Measurements from ENCODE around the gene FGF1. TPM values are rescaled to one million over a fixed set of nuclear protein-coding genes. Genes with fewer than 3 reads are reported as not detected.

The FGF1 gene
- total RNA-seq, 4 donors from 2014 or later, result 0.75 to 5.9 (median 4.8) TPM

DNA sequence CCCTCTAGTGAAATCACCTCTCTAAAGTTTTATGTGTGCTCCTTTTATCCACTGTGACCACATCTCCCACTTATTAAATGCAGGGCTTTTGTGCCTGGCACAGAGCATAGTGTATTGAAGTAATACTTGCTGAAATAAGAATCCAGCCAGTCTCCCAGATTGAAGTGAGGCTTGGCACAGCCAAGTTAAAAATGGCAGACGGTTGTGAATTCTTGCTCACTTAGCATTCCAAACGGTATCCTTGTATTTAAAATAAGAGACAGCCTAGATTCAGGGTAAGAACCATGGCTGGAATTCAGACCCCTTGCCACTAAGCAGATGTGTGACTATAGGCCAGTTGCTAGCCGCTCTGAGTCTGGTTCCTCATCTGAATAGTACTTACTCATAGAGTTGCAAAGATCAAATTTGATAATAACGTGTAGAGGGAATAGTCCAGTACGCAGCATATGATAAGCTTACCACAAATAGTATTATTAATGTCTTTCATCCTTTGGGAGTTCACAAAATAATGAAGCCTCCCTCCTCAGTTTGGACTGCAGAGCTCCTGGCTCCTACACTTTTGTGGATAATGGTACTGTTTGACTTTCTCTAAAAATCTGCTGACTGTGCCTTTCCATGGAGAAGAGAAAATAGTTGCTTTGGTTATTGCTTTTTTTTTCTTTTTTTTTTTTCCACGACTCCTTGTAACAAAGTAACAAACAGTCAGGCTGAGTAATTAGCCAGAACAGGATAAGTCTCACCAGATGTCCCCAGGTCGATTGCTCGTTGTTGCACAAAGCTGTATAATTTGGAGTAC, 51.5 kb downstream of the FGF1 start:
- TF ChIP-seq, protein P1, sequence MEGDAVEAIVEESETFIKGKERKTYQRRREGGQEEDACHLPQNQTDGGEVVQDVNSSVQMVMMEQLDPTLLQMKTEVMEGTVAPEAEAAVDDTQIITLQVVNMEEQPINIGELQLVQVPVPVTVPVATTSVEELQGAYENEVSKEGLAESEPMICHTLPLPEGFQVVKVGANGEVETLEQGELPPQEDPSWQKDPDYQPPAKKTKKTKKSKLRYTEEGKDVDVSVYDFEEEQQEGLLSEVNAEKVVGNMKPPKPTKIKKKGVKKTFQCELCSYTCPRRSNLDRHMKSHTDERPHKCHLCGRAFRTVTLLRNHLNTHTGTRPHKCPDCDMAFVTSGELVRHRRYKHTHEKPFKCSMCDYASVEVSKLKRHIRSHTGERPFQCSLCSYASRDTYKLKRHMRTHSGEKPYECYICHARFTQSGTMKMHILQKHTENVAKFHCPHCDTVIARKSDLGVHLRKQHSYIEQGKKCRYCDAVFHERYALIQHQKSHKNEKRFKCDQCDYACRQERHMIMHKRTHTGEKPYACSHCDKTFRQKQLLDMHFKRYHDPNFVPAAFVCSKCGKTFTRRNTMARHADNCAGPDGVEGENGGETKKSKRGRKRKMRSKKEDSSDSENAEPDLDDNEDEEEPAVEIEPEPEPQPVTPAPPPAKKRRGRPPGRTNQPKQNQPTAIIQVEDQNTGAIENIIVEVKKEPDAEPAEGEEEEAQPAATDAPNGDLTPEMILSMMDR (IDR thresholded peaks at IDR 0.05; ENCODE audit: low read depth), result no peak

DNA sequence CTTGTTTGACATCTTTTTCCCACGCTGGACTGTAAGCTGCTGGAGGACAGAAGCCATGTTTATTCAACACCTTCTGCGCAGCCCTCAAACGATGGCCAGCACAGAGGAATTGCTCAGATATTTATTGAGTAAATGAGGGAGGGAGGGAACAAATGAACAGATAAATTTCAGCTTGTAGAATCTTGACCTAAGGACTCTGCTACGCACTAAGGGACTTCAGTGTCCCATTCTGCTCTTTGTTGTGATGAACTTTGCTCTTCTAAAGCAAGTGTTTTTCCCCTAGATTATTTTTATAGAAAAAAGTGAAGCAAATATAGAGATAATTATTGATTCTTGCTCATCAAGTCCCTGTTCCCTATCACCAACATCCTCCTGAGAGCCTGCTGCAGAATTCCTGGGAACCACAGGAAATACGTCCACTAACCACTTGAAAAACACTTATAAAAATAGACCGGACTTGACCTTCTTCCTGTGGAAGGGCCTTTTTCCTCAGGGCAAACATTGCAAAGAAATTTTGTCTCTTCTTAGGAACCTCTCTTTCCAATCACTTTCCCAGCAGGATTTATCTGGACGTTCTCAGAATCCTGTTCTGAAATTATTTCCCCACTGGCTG, 54.9 kb downstream of the FGF1 start:
- TF ChIP-seq, protein P1 (IDR thresholded peaks at IDR 0.05; ENCODE audit: low read depth), result no peak

DNA sequence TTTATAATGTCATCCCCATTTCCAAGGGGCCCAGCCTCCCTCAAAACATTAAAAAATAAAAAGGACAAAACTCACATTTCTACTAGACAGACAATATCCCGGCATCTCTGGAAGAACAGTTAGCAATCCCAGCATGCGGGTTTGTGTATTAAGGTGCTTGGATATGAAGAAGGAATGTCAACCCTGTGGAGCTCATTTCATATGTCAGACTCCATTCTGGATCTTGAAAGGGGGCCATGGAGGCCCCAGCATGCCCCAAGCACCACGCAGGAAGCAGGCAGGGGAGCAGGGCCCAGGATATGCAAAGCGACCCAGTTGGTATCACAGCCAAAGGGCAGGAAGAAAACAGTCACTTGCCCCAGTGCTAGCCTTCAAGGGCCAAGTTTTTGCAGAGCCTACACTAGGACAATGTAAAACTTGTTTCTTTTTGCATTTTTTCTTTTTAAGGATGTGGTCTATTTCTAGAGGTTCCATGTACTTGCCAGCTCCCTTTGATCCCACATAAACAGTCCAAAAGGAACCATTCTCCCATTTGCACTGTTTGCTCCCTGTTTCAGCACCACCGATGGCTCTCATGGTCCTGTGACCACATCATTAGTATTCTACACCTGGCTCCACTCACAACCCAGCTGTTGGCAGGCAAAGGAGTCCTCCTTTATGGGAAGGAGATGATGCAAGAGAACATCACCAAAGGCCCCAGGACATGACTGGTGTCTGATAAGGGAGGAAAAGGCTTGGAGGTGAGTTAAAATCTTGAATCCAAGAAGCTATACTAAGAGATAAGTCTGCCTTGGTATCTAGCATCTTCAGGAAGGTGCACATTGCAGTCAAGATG, 58.3 kb downstream of the FGF1 start:
- TF ChIP-seq, protein P1 (IDR thresholded peaks at IDR 0.05; ENCODE audit: low read depth), result no peak

DNA sequence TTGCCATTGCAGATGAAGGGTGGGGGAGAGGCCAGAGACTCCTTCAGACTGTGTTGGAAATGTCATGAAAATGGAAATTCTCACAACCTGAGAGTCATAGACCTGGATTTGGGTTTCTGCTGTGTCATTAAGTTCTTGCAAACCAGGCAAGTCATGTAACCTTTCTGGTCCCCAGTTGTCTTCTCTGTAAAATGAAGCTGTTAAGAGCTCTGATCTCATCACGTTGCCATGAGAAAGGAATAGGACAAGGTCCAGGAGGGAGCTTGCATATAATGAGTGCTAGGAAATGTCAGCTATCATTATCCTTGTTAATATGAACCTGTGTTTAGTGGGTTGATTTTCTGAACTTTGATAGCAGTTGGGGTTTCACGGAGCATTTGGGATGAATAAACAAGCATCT, 59.1 kb downstream of the FGF1 start:
- TF ChIP-seq, protein P1 (IDR thresholded peaks at IDR 0.05; ENCODE audit: low read depth), result no peak

DNA sequence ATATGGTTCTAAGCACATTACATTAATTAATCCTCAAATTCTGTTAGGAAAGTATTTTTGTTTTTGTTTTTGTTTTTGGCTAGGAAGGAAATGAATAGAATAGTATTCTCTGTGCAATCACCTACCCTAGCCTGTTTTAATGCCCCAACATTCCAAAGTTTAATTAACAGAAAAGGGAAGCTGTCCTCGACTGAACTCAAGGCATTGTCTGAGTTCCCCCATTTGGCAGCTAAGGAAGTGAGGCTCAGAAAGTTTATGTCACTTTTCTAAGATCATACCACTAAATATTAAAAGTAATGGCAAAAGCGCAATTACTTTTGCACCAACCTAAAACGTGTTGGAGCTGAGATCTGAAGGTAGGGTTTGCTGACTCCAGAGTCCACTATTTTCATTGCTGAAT, 59.8 kb downstream of the FGF1 start:
- TF ChIP-seq, protein P1 (IDR thresholded peaks at IDR 0.05; ENCODE audit: low read depth), result no peak

DNA sequence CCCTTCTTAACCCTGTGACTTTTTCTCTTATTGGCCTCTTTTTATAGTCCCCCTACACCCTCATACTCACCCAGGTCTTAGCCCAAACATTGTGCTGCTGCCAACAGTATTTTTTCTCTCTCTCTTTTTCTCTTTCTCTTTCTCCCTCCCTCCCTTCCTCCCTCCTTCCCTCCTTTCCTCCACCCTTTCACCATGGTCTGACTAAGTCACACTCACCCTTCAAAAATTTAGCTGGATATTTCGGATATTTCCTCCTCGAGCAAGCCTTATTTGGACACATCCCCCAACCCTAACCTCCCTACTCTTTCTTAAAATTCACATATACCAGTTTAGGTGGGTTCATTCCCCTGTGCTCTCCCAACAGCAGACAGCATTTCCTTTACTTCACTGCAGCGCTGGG, 64.7 kb downstream of the FGF1 start:
- TF ChIP-seq, protein P1 (IDR thresholded peaks at IDR 0.05; ENCODE audit: low read depth), result no peak

DNA sequence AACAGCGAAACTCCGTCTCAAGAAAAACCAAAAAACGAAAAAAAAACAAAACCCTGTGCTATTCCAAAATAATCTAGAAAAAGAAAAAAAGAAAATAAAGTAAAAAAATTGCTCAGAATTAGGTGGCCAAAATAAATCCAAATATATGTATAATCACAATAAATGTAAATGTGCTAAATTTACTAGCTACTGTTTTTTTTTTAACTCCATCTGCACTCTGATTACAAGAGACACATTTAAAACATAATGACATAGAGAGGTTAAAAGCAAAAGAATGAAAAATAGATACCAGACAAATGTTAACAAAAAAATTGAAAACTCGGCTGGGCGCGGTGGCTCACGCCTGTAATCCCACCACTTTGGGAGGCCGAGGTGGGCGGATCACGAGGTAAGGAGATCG, 66.1 kb downstream of the FGF1 start:
- TF ChIP-seq, protein P1 (IDR thresholded peaks at IDR 0.05; ENCODE audit: low read depth), result no peak

All from subcutaneous adipose tissue (tissue), 4 donors.